K562 (cell line): ENCODE data around the gene PPP1R13L. TPM values are rescaled to one million over a fixed set of nuclear protein-coding genes. Genes with fewer than 3 reads are reported as not detected.

Source experiments
- FOXM1 ChIP-seq, 2 experiments: fragments of 450-650 bp in 1 of 2; sonication (generic) in 1 of 2; formaldehyde crosslinking in 1 of 2; IDR thresholded peaks; 2 replicates each; pipeline versions ENCODE4 v1.6.1 to v1.9.0; 2017 to 2022; ENCODE audit warnings: low read depth in 2 of 2, mild to moderate bottlenecking in 2 of 2, missing genetic modification reagents in 1 of 2, moderate library complexity in 1 of 2
- SMARCA5 ChIP-seq: fragments of 450-650 bp; IDR thresholded peaks from 2 replicates; pipeline ENCODE4 v1.6.1; 2016
- TARDBP ChIP-seq: fragments of 450-650 bp; IDR thresholded peaks from 2 replicates; pipeline ENCODE4 v1.6.1; 2016
- polyA plus RNA-seq, 8 experiments: library from polyadenylated mRNA; depleted of rRNA in 4 of 8; stranded (reverse) in 5 of 8; unstranded in 3 of 8; fragments of >200 nt; fragmentation: Nextera tagmentation in 2 of 8; fragmentation: Illumina TruSeq in 1 of 8; extraction: Ambion mirVana in 2 of 8; extraction: Trizol in 1 of 8; gene quantifications; 2 replicates each; pipeline versions ENCODE4 v1.2.1 to v1.2.3, GENCODE V29; 2011 to 2014; ENCODE audit warnings: inconsistent platforms in 1 of 8, missing spikeins in 1 of 8
- total RNA-seq, 7 experiments: library from RNA; depleted of rRNA in 6 of 7; stranded (reverse); fragments of >200 nt in 6 of 7; fragmentation: Illumina TruSeq in 2 of 7; extraction: Trizol in 2 of 7; gene quantifications; 2 replicates each; pipeline versions ENCODE4 v1.2.1 to v1.2.3, GENCODE V29; 2011 to 2021; ENCODE audit warnings: low replicate concordance in 1 of 7
- TF ChIP-seq, protein P1 (sequence below), 2 experiments: fragments of 450-650 bp in 1 of 2; IDR thresholded peaks; 2 replicates each; pipeline ENCODE4 v1.6.1; 2011 to 2017; ENCODE audit warnings: low read depth in 2 of 2, antibody characterized with exemption in 1 of 2, borderline replicate concordance in 1 of 2, low read length in 1 of 2, mild to moderate bottlenecking in 1 of 2, mixed read lengths in 1 of 2; ENCODE audit not compliant: control insufficient read depth in 1 of 2
- TF ChIP-seq, protein P2 (sequence below): fragments of 450-650 bp; IDR thresholded peaks from 2 replicates; pipeline ENCODE4 v1.6.1; 2016; ENCODE audit warnings: mild to moderate bottlenecking, moderate library complexity
- TF ChIP-seq, protein P3 (sequence below): IDR thresholded peaks from 2 replicates; pipeline ENCODE4 v1.6.1; 2012; ENCODE audit warnings: low read depth, low read length, improper control_type of control experiment, borderline replicate concordance

PPP1R13L gene
- total and polyA plus RNA-seq, 9 of the 15 experiments (the other 6 are each of a cell fraction or from before 2014, with no cell fraction given), result 0.32 to 6.7 (median 2.0) TPM

DNA sequence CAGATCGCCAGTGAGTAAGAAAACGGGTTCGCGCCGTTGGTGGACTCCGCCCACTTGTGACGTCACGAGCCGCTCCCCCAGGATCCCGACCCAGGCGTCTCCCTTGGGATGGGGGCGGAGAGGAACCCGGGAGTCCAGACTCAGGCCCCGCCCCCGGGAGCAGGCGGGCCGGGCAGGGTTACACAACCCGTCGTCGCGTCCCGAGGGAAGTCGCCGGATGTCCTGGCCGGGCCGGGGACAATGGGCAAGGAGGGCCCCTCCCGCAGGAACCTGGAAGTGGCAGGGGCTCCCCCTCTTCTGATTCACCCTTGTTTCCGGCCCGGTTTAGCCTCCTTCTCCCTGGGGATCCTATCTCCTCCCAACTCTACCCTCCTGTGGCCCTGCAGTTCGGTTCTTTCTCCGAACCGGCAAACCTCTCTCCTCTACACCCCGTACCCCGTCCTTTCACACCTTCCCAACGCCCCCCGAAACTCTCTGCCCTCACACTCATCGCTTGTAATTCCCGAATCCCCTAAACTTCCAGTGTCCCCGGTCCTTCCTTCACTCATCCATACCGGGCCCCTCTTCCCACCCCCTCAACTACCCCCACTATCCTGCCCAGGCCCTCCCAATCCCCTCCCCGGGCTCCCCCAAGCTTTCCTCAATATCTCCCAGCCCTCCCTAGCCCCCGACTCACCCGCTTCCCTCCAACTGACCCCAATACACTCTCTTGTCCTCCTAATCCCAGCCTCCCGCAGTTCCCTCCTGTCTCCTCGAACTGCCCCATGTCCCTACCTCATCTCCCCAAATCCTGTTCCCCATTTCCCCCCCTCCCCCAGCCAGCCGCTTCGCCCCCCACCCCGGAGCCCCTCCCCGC lies 38.8 kb upstream of the PPP1R13L start (continued):
- TF ChIP-seq, protein P1, sequence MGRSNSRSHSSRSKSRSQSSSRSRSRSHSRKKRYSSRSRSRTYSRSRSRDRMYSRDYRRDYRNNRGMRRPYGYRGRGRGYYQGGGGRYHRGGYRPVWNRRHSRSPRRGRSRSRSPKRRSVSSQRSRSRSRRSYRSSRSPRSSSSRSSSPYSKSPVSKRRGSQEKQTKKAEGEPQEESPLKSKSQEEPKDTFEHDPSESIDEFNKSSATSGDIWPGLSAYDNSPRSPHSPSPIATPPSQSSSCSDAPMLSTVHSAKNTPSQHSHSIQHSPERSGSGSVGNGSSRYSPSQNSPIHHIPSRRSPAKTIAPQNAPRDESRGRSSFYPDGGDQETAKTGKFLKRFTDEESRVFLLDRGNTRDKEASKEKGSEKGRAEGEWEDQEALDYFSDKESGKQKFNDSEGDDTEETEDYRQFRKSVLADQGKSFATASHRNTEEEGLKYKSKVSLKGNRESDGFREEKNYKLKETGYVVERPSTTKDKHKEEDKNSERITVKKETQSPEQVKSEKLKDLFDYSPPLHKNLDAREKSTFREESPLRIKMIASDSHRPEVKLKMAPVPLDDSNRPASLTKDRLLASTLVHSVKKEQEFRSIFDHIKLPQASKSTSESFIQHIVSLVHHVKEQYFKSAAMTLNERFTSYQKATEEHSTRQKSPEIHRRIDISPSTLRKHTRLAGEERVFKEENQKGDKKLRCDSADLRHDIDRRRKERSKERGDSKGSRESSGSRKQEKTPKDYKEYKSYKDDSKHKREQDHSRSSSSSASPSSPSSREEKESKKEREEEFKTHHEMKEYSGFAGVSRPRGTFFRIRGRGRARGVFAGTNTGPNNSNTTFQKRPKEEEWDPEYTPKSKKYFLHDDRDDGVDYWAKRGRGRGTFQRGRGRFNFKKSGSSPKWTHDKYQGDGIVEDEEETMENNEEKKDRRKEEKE (IDR thresholded peaks at IDR 0.05; ENCODE audit: borderline replicate concordance in 1 of 2, control insufficient read depth in 1 of 2, low read depth in 2 of 2, low read length in 1 of 2), result no peak
- TF ChIP-seq, protein P2, sequence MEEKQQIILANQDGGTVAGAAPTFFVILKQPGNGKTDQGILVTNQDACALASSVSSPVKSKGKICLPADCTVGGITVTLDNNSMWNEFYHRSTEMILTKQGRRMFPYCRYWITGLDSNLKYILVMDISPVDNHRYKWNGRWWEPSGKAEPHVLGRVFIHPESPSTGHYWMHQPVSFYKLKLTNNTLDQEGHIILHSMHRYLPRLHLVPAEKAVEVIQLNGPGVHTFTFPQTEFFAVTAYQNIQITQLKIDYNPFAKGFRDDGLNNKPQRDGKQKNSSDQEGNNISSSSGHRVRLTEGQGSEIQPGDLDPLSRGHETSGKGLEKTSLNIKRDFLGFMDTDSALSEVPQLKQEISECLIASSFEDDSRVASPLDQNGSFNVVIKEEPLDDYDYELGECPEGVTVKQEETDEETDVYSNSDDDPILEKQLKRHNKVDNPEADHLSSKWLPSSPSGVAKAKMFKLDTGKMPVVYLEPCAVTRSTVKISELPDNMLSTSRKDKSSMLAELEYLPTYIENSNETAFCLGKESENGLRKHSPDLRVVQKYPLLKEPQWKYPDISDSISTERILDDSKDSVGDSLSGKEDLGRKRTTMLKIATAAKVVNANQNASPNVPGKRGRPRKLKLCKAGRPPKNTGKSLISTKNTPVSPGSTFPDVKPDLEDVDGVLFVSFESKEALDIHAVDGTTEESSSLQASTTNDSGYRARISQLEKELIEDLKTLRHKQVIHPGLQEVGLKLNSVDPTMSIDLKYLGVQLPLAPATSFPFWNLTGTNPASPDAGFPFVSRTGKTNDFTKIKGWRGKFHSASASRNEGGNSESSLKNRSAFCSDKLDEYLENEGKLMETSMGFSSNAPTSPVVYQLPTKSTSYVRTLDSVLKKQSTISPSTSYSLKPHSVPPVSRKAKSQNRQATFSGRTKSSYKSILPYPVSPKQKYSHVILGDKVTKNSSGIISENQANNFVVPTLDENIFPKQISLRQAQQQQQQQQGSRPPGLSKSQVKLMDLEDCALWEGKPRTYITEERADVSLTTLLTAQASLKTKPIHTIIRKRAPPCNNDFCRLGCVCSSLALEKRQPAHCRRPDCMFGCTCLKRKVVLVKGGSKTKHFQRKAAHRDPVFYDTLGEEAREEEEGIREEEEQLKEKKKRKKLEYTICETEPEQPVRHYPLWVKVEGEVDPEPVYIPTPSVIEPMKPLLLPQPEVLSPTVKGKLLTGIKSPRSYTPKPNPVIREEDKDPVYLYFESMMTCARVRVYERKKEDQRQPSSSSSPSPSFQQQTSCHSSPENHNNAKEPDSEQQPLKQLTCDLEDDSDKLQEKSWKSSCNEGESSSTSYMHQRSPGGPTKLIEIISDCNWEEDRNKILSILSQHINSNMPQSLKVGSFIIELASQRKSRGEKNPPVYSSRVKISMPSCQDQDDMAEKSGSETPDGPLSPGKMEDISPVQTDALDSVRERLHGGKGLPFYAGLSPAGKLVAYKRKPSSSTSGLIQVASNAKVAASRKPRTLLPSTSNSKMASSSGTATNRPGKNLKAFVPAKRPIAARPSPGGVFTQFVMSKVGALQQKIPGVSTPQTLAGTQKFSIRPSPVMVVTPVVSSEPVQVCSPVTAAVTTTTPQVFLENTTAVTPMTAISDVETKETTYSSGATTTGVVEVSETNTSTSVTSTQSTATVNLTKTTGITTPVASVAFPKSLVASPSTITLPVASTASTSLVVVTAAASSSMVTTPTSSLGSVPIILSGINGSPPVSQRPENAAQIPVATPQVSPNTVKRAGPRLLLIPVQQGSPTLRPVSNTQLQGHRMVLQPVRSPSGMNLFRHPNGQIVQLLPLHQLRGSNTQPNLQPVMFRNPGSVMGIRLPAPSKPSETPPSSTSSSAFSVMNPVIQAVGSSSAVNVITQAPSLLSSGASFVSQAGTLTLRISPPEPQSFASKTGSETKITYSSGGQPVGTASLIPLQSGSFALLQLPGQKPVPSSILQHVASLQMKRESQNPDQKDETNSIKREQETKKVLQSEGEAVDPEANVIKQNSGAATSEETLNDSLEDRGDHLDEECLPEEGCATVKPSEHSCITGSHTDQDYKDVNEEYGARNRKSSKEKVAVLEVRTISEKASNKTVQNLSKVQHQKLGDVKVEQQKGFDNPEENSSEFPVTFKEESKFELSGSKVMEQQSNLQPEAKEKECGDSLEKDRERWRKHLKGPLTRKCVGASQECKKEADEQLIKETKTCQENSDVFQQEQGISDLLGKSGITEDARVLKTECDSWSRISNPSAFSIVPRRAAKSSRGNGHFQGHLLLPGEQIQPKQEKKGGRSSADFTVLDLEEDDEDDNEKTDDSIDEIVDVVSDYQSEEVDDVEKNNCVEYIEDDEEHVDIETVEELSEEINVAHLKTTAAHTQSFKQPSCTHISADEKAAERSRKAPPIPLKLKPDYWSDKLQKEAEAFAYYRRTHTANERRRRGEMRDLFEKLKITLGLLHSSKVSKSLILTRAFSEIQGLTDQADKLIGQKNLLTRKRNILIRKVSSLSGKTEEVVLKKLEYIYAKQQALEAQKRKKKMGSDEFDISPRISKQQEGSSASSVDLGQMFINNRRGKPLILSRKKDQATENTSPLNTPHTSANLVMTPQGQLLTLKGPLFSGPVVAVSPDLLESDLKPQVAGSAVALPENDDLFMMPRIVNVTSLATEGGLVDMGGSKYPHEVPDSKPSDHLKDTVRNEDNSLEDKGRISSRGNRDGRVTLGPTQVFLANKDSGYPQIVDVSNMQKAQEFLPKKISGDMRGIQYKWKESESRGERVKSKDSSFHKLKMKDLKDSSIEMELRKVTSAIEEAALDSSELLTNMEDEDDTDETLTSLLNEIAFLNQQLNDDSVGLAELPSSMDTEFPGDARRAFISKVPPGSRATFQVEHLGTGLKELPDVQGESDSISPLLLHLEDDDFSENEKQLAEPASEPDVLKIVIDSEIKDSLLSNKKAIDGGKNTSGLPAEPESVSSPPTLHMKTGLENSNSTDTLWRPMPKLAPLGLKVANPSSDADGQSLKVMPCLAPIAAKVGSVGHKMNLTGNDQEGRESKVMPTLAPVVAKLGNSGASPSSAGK, result no peak
- TF ChIP-seq SMARCA5 (0 out of 2 replicates have a peak, but pooled peaks have one; percentile 23), TARDBP (peak; percentile 74), FOXM1 (IDR thresholded peaks at IDR 0.05; ENCODE audit: low read depth) (peak; percentile 39; the same call in 1 of the 2 replicates), FOXM1 (CRISPR knock-in tag; IDR thresholded peaks at IDR 0.05; ENCODE audit: low read depth) (no peak)
- TF ChIP-seq, protein P3, sequence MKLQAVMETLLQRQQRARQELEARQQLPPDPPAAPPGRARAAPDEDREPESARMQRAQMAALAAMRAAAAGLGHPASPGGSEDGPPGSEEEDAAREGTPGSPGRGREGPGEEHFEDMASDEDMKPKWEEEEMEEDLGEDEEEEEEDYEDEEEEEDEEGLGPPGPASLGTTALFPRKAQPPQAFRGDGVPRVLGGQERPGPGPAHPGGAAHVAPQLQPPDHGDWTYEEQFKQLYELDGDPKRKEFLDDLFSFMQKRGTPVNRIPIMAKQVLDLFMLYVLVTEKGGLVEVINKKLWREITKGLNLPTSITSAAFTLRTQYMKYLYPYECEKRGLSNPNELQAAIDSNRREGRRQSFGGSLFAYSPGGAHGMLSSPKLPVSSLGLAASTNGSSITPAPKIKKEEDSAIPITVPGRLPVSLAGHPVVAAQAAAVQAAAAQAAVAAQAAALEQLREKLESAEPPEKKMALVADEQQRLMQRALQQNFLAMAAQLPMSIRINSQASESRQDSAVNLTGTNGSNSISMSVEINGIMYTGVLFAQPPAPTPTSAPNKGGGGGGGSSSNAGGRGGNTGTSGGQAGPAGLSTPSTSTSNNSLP, result no peak
